Caco-2 (cell line): ENCODE measurements around the gene TK2. TPM values are rescaled to one million over a fixed set of nuclear protein-coding genes. Genes with fewer than 3 reads are reported as not detected.

Experiments
- BruUV-seq: library from RNA; stranded (reverse); fragments of 400-500 nt; replicated peaks from 2 replicates; lab custom pipeline; 2021; lab: Mats Ljungman, UMichigan
- CTCF ChIA-PET: fragments of 300-600 bp; sonication (Branson Sonifier 250); formaldehyde crosslinking; loops from one replicate; lab custom pipeline; 2022; ENCODE audit warnings: antibody characterized with exemption; lab: Charles Lee
- POLR2A ChIA-PET: fragments of 300-600 bp; sonication (Branson Sonifier 250); formaldehyde crosslinking; loops from one replicate; lab custom pipeline; 2022; ENCODE audit warnings: antibody characterized with exemption; lab: Charles Lee
- DNase-seq, 2 experiments: peaks; one replicate each; pipeline versions ENCODE4 v3.0.0 to v3.0.0-alpha.2; 2020 to 2022
- H3K27me3 ChIP-seq: replicated peaks from 2 replicates; pipeline ENCODE4 v1.6.0; 2011; ENCODE audit warnings: low read length; ENCODE audit not compliant: control insufficient read depth, insufficient read depth
- H3K36me3 ChIP-seq: 2 replicates; pipeline ENCODE4 v1.5.1; 2011; ENCODE audit warnings: low read length; ENCODE audit not compliant: control insufficient read depth, insufficient read depth
- H3K4me1 ChIP-seq: fragments of 250-450 bp; sonication (Bioruptor Pico); 2 replicates; pipeline ENCODE4 v1.5.1; 2020; ENCODE audit warnings: mild to moderate bottlenecking
- H3K4me3 ChIP-seq: 2 replicates; pipeline ENCODE4 v1.5.1; 2011; ENCODE audit warnings: low read depth, mild to moderate bottlenecking, control low read depth, low read length
- H3K9me3 ChIP-seq: fragments of 250-450 bp; sonication (Bioruptor Pico); 2 replicates; pipeline ENCODE4 v1.5.1; 2020; ENCODE audit warnings: mild to moderate bottlenecking, moderate library complexity
- H3K27ac Mint-ChIP-seq: one replicate; pipeline ENCODE4 v1.8.0; 2022; ENCODE audit warnings: mixed read lengths; ENCODE audit not compliant: unreplicated experiment
- H3K27me3 Mint-ChIP-seq: one replicate; pipeline ENCODE4 v1.8.0; 2022; ENCODE audit warnings: mixed read lengths; ENCODE audit not compliant: insufficient read depth, unreplicated experiment
- H3K36me3 Mint-ChIP-seq: one replicate; pipeline ENCODE4 v1.8.0; 2022; ENCODE audit warnings: mild to moderate bottlenecking, mixed read lengths; ENCODE audit not compliant: insufficient read depth, unreplicated experiment
- H3K4me1 Mint-ChIP-seq: one replicate; pipeline ENCODE4 v1.8.0; 2022; ENCODE audit warnings: low read depth, mixed read lengths; ENCODE audit not compliant: unreplicated experiment
- H3K4me3 Mint-ChIP-seq: one replicate; pipeline ENCODE4 v1.8.0; 2022; ENCODE audit warnings: mild to moderate bottlenecking, moderate library complexity, mixed read lengths; ENCODE audit not compliant: unreplicated experiment
- H3K9me3 Mint-ChIP-seq: one replicate; pipeline ENCODE4 v1.8.0; 2022; ENCODE audit warnings: mixed read lengths; ENCODE audit not compliant: unreplicated experiment
- CTCF ChIP-seq, 2 experiments: fragments of 200-600 bp in 1 of 2; IDR thresholded peaks; 1 replicate in 1 of 2; 2 replicates in 1 of 2; pipeline versions ENCODE4 v1.5.1 to v1.8.0; 2011 to 2022; ENCODE audit warnings: antibody characterized with exemption in 1 of 2, control low read depth in 1 of 2, inconsistent platforms in 1 of 2, low read depth in 1 of 2, low read length in 1 of 2, mild to moderate bottlenecking in 1 of 2, moderate library complexity in 1 of 2; ENCODE audit not compliant: insufficient read depth in 1 of 2, severe bottlenecking in 1 of 2, unreplicated experiment in 1 of 2
- intact Hi-C: fragments of 100-400 bp; cut with micrococcal nuclease; formaldehyde crosslinking; loops from one replicate; pipeline ENCODE4 v1.10.0; 2022; ENCODE audit not compliant: unreplicated experiment
- total RNA-seq: library from RNA; stranded (reverse); gene quantifications from 2 replicates; pipeline ENCODE4 v1.2.3, GENCODE V29; 2022

TK2 gene
- total RNA-seq, 1 experiment from 2014 or later, result 18.2 TPM

- Mint-ChIP-seq H3K9me3 (no peaks in the 10 kb centered on the region), H3K4me3 (no peak overlapping the region), H3K27me3 (no peaks in the 10 kb centered on the region), H3K4me1 (peaks cover 26% of the 10 kb centered on the region), H3K36me3 (peaks cover 7% of the 10 kb centered on the region), H3K27ac (no peak overlapping the region)
- H3K27me3 ChIP-seq, result no peaks in the 10 kb centered on the region
- peaks cover 24% of the 10 kb centered on the region for H3K4me1 ChIP-seq
- TF ChIP-seq CTCF (IDR thresholded peaks at IDR 0.05; ENCODE audit: insufficient read depth in 1 of 2, low read depth in 1 of 2, low read length in 1 of 2, severe bottlenecking in 1 of 2, unreplicated experiment in 1 of 2), result no peak
- DNase-seq, result no peak
- no peaks in the 10 kb centered on the region for H3K9me3 ChIP-seq
- no TSS peak for BruUV-seq
- ChIA-PET POLR2A (no interaction called here), CTCF (no interaction called here)
- no peak overlapping the region for H3K4me3 ChIP-seq
- intact Hi-C loops, result no loop called here
- H3K36me3 ChIP-seq, result peaks cover 1% of the 10 kb centered on the region
Measured at GRCh38 chr16:66510711-66511601, 39.0 kb downstream of the TK2 start.

GRCh38 chr16:66510298-66510697 is 39.6 kb downstream of the TK2 start:
- intact Hi-C loops, result no loop called here

GRCh38 chr16:66509576-66509975 is 40.3 kb downstream of the TK2 start:
- H3K27me3 ChIP-seq, result no peaks in the 10 kb centered on the region
- H3K9me3 ChIP-seq, result no peaks in the 10 kb centered on the region
- H3K27me3 Mint-ChIP-seq, result no peaks in the 10 kb centered on the region
- no peak for TF ChIP-seq CTCF (IDR thresholded peaks at IDR 0.05; ENCODE audit: insufficient read depth in 1 of 2, low read depth in 1 of 2, low read length in 1 of 2, severe bottlenecking in 1 of 2, unreplicated experiment in 1 of 2)
- H3K4me1 ChIP-seq, result peaks cover 24% of the 10 kb centered on the region
- H3K9me3 Mint-ChIP-seq, result no peaks in the 10 kb centered on the region
- no peak overlapping the region for H3K4me3 Mint-ChIP-seq
- H3K36me3 Mint-ChIP-seq, result peaks cover 7% of the 10 kb centered on the region
- ChIA-PET CTCF (no interaction called here), POLR2A (no interaction called here)
- no peak overlapping the region for H3K4me3 ChIP-seq
- peaks cover 1% of the 10 kb centered on the region for H3K36me3 ChIP-seq
- peaks cover 19% of the 10 kb centered on the region for H3K4me1 Mint-ChIP-seq
- intact Hi-C loops, result no loop called here
- no TSS peak for BruUV-seq
- DNase-seq, result no peak
- no peak overlapping the region for H3K27ac Mint-ChIP-seq

More at GRCh38 chr16:66510298-66510697, 39.6 kb downstream of the TK2 start:
- peaks cover 1% of the 10 kb centered on the region for H3K36me3 ChIP-seq
- Mint-ChIP-seq H3K4me3 (no peak overlapping the region), H3K4me1 (peaks cover 24% of the 10 kb centered on the region), H3K36me3 (peaks cover 7% of the 10 kb centered on the region), H3K9me3 (no peaks in the 10 kb centered on the region), H3K27me3 (no peaks in the 10 kb centered on the region), H3K27ac (no peak overlapping the region)
- no peaks in the 10 kb centered on the region for H3K27me3 ChIP-seq
- ChIA-PET CTCF (no interaction called here), POLR2A (no interaction called here)
- H3K4me3 ChIP-seq, result no peak overlapping the region
- no peak for TF ChIP-seq CTCF (IDR thresholded peaks at IDR 0.05; ENCODE audit: insufficient read depth in 1 of 2, low read depth in 1 of 2, low read length in 1 of 2, severe bottlenecking in 1 of 2, unreplicated experiment in 1 of 2)
- no peaks in the 10 kb centered on the region for H3K9me3 ChIP-seq
- peaks cover 24% of the 10 kb centered on the region for H3K4me1 ChIP-seq
- no peak for DNase-seq
- no TSS peak for BruUV-seq
